Spleen (tissue), 7 donors: ENCODE data around the gene CACNB1.

Source experiments
- POLR2A ChIP-seq, 3 donors: fragments of 450-650 bp; IDR thresholded peaks; one replicate each; pipeline ENCODE4 v1.5.1; 2017; ENCODE audit warnings: antibody characterized with exemption in 3 of 3, mild to moderate bottlenecking in 1 of 3
- POLR2AphosphoS5 ChIP-seq, 3 donors: sonication (generic); formaldehyde crosslinking; IDR thresholded peaks; one replicate each; pipeline ENCODE4 v1.5.1; 2017; ENCODE audit warnings: antibody characterized with exemption in 3 of 3
- TF ChIP-seq, protein P1 (sequence below), 11 experiments: fragments of 200-600 bp in 7 of 11; fragments of 450-650 bp in 4 of 11; sonication (generic) in 4 of 11; IDR thresholded peaks in 8 of 11; conservative IDR thresholded peaks in 3 of 11; 1 replicate in 7 of 11; 2 replicates in 4 of 11; pipeline versions ENCODE4 v1.4.0 to v1.8.0; 2016 to 2021; ENCODE audit warnings: antibody characterized with exemption in 11 of 11, inconsistent platforms in 4 of 11, mild to moderate bottlenecking in 1 of 11
- donor health status: DM: no; HTN: no; CAD: no; lungs with moderate emphysema.
- donor health status: DM: no; HTN: no; CAD: no.
- donor health status: DM: no; HTN: no; CAD: no.

DNA sequence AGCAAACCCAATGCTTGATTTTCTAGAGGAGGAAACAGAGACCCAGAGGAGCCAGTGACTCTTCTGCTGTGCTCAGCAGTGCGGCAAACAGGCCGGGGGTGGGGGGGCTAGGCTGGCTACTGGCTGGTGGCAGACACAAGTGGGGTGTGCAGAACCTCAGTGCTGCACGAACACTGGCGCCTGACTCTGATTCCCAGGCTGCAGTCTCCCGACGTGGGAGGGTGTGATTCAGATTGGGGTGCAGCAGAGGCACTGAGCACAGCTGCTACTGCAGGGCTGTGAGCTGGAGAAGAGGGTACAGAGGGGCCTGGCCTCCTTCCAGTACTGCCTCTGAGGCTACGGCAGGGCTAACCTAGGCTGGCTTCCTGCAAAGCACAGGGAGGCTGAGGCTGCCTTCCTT is 10.7 kb upstream of the CACNB1 start:
- TF ChIP-seq, protein P1, sequence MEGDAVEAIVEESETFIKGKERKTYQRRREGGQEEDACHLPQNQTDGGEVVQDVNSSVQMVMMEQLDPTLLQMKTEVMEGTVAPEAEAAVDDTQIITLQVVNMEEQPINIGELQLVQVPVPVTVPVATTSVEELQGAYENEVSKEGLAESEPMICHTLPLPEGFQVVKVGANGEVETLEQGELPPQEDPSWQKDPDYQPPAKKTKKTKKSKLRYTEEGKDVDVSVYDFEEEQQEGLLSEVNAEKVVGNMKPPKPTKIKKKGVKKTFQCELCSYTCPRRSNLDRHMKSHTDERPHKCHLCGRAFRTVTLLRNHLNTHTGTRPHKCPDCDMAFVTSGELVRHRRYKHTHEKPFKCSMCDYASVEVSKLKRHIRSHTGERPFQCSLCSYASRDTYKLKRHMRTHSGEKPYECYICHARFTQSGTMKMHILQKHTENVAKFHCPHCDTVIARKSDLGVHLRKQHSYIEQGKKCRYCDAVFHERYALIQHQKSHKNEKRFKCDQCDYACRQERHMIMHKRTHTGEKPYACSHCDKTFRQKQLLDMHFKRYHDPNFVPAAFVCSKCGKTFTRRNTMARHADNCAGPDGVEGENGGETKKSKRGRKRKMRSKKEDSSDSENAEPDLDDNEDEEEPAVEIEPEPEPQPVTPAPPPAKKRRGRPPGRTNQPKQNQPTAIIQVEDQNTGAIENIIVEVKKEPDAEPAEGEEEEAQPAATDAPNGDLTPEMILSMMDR (IDR thresholded peaks at IDR 0.05 in 8 of 11, conservative IDR thresholded peaks at IDR 0.05 in 3 of 11) = no peak
- TF ChIP-seq POLR2A (IDR thresholded peaks at IDR 0.05) = no peak
- TF ChIP-seq POLR2AphosphoS5 (IDR thresholded peaks at IDR 0.05) = peak in 1 of 3 donors; percentile 21
